PFSK-1 (cell line): ENCODE data around the gene LAMA4.

Experiments
- POLR2AphosphoS5 ChIP-seq: IDR thresholded peaks from 2 replicates; pipeline ENCODE4 v1.6.1; 2012; ENCODE audit warnings: low read depth, mild to moderate bottlenecking, control low read depth, low read length, moderate library complexity
- TF ChIP-seq, protein P1 (sequence below), 2 experiments: IDR thresholded peaks; 2 replicates each; pipeline versions ENCODE4 v1.6.1 to v1.8.0; 2011 to 2012; ENCODE audit warnings: low read depth in 2 of 2, low read length in 2 of 2, control low read depth in 1 of 2, inconsistent platforms in 1 of 2, mild to moderate bottlenecking in 1 of 2, moderate library complexity in 1 of 2; ENCODE audit not compliant: insufficient read depth in 1 of 2

DNA sequence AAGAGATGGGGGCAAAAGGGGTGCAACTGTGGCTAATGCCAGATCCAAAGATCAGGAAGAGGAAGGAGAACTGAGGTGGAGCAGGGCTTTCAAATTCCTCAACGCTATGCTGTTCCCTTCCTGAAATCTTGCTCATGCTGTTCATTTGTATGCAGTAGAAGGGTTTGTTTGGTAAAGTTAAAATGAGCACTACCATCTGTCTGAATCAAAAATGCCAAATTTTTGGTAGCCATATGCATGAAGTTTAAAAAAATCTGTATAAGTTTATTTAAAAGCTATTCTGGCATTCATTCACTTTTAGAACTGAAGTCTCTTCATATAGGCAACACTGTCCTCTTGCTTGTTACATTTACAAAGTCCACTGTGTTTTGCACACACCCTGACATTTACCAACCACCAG is 84.8 kb downstream of the LAMA4 start:
- TF ChIP-seq POLR2AphosphoS5, result no peak
- TF ChIP-seq, protein P1, sequence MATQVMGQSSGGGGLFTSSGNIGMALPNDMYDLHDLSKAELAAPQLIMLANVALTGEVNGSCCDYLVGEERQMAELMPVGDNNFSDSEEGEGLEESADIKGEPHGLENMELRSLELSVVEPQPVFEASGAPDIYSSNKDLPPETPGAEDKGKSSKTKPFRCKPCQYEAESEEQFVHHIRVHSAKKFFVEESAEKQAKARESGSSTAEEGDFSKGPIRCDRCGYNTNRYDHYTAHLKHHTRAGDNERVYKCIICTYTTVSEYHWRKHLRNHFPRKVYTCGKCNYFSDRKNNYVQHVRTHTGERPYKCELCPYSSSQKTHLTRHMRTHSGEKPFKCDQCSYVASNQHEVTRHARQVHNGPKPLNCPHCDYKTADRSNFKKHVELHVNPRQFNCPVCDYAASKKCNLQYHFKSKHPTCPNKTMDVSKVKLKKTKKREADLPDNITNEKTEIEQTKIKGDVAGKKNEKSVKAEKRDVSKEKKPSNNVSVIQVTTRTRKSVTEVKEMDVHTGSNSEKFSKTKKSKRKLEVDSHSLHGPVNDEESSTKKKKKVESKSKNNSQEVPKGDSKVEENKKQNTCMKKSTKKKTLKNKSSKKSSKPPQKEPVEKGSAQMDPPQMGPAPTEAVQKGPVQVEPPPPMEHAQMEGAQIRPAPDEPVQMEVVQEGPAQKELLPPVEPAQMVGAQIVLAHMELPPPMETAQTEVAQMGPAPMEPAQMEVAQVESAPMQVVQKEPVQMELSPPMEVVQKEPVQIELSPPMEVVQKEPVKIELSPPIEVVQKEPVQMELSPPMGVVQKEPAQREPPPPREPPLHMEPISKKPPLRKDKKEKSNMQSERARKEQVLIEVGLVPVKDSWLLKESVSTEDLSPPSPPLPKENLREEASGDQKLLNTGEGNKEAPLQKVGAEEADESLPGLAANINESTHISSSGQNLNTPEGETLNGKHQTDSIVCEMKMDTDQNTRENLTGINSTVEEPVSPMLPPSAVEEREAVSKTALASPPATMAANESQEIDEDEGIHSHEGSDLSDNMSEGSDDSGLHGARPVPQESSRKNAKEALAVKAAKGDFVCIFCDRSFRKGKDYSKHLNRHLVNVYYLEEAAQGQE (IDR thresholded peaks at IDR 0.05; ENCODE audit: insufficient read depth in 1 of 2, low read depth in 2 of 2, low read length in 2 of 2), result no peak
